ENCODE results near the gene PLCD3. TPM values are rescaled to one million over a fixed set of nuclear protein-coding genes. Genes with fewer than 3 reads are reported as not detected.

Gene PLCD3
- total and polyA plus RNA-seq, 2 of the 13 experiments (the other 11 are each of a cell fraction or from before 2014, with no cell fraction given) = 11.3 to 39.1 TPM

- TF ChIP-seq, protein P1, sequence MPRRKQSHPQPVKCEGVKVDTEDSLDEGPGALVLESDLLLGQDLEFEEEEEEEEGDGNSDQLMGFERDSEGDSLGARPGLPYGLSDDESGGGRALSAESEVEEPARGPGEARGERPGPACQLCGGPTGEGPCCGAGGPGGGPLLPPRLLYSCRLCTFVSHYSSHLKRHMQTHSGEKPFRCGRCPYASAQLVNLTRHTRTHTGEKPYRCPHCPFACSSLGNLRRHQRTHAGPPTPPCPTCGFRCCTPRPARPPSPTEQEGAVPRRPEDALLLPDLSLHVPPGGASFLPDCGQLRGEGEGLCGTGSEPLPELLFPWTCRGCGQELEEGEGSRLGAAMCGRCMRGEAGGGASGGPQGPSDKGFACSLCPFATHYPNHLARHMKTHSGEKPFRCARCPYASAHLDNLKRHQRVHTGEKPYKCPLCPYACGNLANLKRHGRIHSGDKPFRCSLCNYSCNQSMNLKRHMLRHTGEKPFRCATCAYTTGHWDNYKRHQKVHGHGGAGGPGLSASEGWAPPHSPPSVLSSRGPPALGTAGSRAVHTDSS (CRISPR knock-in tag; conservative IDR thresholded peaks at IDR 0.05) = no peak
- TF ChIP-seq JARID2 (CRISPR knock-in tag; IDR thresholded peaks at IDR 0.05; ENCODE audit: insufficient replicate concordance) (no peak), KAT8 (CRISPR knock-in tag; IDR thresholded peaks at IDR 0.05) (peak; percentile 22; the same call in 1 of the 2 replicates), ZNF441 (CRISPR knock-in tag; IDR thresholded peaks at IDR 0.05; ENCODE audit: borderline replicate concordance) (peak; percentile 83), ZNF607 (CRISPR knock-in tag; IDR thresholded peaks at IDR 0.05; ENCODE audit: borderline replicate concordance) (peak; percentile 95; the same call in 1 of the 2 replicates), ZKSCAN5 (CRISPR knock-in tag; IDR thresholded peaks at IDR 0.05) (peak; percentile 99), ELF3 (CRISPR knock-in tag; IDR thresholded peaks at IDR 0.05) (peak; percentile 68), PATZ1 (CRISPR knock-in tag; IDR thresholded peaks at IDR 0.05) (peak; percentile 91), KDM5A (IDR thresholded peaks at IDR 0.05; ENCODE audit: borderline replicate concordance, low read length) (peak; percentile 47; the same call in 1 of the 2 replicates), SAFB2 (CRISPR knock-in tag; IDR thresholded peaks at IDR 0.05; ENCODE audit: borderline replicate concordance, low read depth) (peak; percentile 25; the same call in 1 of the 2 replicates), ZNF589 (CRISPR knock-in tag; conservative IDR thresholded peaks at IDR 0.05) (no peak)
- TF ChIP-seq, protein P2, sequence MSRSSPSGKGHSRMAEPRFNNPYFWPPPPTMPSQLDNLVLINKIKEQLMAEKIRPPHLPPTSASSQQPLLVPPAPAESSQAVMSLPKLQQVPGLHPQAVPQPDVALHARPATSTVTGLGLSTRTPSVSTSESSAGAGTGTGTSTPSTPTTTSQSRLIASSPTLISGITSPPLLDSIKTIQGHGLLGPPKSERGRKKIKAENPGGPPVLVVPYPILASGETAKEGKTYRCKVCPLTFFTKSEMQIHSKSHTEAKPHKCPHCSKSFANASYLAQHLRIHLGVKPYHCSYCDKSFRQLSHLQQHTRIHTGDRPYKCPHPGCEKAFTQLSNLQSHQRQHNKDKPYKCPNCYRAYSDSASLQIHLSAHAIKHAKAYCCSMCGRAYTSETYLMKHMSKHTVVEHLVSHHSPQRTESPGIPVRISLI (CRISPR knock-in tag; IDR thresholded peaks at IDR 0.05; ENCODE audit: borderline replicate concordance) = peak; percentile 61; the same call in 1 of the 2 replicates
- TF ChIP-seq, protein P3, sequence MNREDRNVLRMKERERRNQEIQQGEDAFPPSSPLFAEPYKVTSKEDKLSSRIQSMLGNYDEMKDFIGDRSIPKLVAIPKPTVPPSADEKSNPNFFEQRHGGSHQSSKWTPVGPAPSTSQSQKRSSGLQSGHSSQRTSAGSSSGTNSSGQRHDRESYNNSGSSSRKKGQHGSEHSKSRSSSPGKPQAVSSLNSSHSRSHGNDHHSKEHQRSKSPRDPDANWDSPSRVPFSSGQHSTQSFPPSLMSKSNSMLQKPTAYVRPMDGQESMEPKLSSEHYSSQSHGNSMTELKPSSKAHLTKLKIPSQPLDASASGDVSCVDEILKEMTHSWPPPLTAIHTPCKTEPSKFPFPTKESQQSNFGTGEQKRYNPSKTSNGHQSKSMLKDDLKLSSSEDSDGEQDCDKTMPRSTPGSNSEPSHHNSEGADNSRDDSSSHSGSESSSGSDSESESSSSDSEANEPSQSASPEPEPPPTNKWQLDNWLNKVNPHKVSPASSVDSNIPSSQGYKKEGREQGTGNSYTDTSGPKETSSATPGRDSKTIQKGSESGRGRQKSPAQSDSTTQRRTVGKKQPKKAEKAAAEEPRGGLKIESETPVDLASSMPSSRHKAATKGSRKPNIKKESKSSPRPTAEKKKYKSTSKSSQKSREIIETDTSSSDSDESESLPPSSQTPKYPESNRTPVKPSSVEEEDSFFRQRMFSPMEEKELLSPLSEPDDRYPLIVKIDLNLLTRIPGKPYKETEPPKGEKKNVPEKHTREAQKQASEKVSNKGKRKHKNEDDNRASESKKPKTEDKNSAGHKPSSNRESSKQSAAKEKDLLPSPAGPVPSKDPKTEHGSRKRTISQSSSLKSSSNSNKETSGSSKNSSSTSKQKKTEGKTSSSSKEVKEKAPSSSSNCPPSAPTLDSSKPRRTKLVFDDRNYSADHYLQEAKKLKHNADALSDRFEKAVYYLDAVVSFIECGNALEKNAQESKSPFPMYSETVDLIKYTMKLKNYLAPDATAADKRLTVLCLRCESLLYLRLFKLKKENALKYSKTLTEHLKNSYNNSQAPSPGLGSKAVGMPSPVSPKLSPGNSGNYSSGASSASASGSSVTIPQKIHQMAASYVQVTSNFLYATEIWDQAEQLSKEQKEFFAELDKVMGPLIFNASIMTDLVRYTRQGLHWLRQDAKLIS (CRISPR knock-in tag; IDR thresholded peaks at IDR 0.05) = no peak
These were observed 39.3 kb upstream of the PLCD3 start (continued) for GRCh38 chr17:45171338-45172231.
